Esophagus squamous epithelium (tissue), 4 donors: ENCODE data around the gene HSF5.

Source experiments
- POLR2A ChIP-seq, 4 donors: fragments of 450-650 bp; IDR thresholded peaks; one replicate each; pipeline ENCODE4 v1.6.1; 2017; ENCODE audit warnings: antibody characterized with exemption in 4 of 4, mild to moderate bottlenecking in 4 of 4, moderate library complexity in 3 of 4
- TF ChIP-seq, protein P1 (sequence below), 6 experiments: fragments of 450-650 bp in 4 of 6; fragments of 200-600 bp in 2 of 6; sonication (generic) in 2 of 6; IDR thresholded peaks; one replicate each; pipeline ENCODE4 v1.5.1; 2016 to 2019; ENCODE audit warnings: antibody characterized with exemption in 6 of 6, mild to moderate bottlenecking in 4 of 6, moderate library complexity in 4 of 6

DNA sequence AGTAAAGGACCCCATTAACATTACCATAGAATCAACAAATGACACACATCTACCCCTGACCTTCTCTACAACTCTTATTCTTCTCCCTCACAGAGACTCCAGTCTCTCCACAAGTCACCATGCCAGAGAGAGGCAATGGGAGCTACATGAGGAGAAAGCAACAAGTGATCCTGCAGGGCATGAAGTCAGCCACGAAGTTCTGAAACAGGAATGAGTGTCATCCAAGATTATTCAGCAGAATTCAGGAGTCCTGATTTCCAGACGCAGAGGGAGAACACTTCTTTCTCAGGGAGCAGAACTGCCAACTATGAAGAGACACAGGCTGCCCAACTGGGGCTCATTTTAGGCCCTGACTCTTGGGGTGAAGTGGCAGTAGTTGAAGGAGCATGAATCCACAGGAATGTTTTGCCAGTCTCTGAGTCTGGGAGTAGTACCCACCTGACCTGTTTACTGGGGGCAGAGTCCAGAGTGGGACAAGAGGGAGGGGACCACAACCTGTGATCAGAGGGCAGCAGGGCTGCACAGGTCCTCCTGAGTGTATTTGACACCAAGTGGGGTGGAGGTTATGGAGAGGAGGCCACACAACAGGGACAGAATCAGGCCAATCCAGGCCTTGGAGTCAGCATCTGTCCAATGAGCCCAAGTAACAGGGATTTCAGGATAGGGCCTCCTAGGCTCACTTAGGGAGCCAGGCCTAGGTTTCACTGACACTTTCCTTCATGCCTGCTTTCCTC is 28.6 kb upstream of the HSF5 start:
- TF ChIP-seq, protein P1, sequence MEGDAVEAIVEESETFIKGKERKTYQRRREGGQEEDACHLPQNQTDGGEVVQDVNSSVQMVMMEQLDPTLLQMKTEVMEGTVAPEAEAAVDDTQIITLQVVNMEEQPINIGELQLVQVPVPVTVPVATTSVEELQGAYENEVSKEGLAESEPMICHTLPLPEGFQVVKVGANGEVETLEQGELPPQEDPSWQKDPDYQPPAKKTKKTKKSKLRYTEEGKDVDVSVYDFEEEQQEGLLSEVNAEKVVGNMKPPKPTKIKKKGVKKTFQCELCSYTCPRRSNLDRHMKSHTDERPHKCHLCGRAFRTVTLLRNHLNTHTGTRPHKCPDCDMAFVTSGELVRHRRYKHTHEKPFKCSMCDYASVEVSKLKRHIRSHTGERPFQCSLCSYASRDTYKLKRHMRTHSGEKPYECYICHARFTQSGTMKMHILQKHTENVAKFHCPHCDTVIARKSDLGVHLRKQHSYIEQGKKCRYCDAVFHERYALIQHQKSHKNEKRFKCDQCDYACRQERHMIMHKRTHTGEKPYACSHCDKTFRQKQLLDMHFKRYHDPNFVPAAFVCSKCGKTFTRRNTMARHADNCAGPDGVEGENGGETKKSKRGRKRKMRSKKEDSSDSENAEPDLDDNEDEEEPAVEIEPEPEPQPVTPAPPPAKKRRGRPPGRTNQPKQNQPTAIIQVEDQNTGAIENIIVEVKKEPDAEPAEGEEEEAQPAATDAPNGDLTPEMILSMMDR (IDR thresholded peaks at IDR 0.05), result no peak
- no peak for TF ChIP-seq POLR2A (IDR thresholded peaks at IDR 0.05)
